HG03280 (cell line): Measurements from ENCODE around the gene METTL21C.

Source experiments
- ATAC-seq: cut with Tn5 transposase; IDR thresholded peaks from one replicate; pipeline ENCODE4 v1.9.1; 2021; ENCODE audit warnings: mild to moderate bottlenecking, moderate library complexity; ENCODE audit not compliant: unreplicated experiment

METTL21C gene

GRCh38 chr13:102697929-102698648, 3.2 kb upstream of the METTL21C start:
- ATAC-seq: no peak

- no peak for ATAC-seq
Measured at GRCh38 chr13:102697264-102697663, 2.4 kb upstream of the METTL21C start.

- no peak for ATAC-seq
Measured at GRCh38 chr13:102696465-102696864, 1.6 kb upstream of the METTL21C start.

GRCh38 chr13:102693776-102694175, 1.1 kb downstream of the METTL21C start:
- no peak for ATAC-seq

GRCh38 chr13:102693250-102693649, 1.6 kb downstream of the METTL21C start:
- ATAC-seq: no peak

- ATAC-seq: no peak
Measured at GRCh38 chr13:102692491-102692826, 2.4 kb downstream of the METTL21C start.

- no peak for ATAC-seq
Measured at GRCh38 chr13:102690883-102691282, 4.0 kb downstream of the METTL21C start.

- ATAC-seq: no peak
Measured at GRCh38 chr13:102688306-102688973, 6.4 kb downstream of the METTL21C start.

- no peak for ATAC-seq
Measured at GRCh38 chr13:102687520-102687919, 7.3 kb downstream of the METTL21C start.

- ATAC-seq: no peak
Measured at GRCh38 chr13:102686024-102686423, 8.8 kb downstream of the METTL21C start.

- ATAC-seq: no peak
Measured at GRCh38 chr13:102683637-102684036, 11.2 kb downstream of the METTL21C start.

GRCh38 chr13:102682727-102683126, 12.1 kb downstream of the METTL21C start:
- ATAC-seq: no peak

- no peak for ATAC-seq
Measured at GRCh38 chr13:102682211-102682610, 12.6 kb downstream of the METTL21C start.

GRCh38 chr13:102680842-102681740, 13.8 kb downstream of the METTL21C start:
- ATAC-seq: no peak

GRCh38 chr13:102680133-102680717, 14.6 kb downstream of the METTL21C start:
- ATAC-seq: no peak

- no peak for ATAC-seq
Measured at GRCh38 chr13:102679449-102680132, 15.3 kb downstream of the METTL21C start.

- ATAC-seq: no peak
Measured at GRCh38 chr13:102678339-102679107, 16.3 kb downstream of the METTL21C start.

- ATAC-seq: no peak
Measured at GRCh38 chr13:102677122-102677521, 17.7 kb downstream of the METTL21C start.

GRCh38 chr13:102675115-102675514, 19.7 kb downstream of the METTL21C start:
- ATAC-seq: no peak

- ATAC-seq: no peak
Measured at GRCh38 chr13:102670130-102670529, 24.7 kb downstream of the METTL21C start.
